ENCODE results near the gene EXOC6B.

EXOC6B gene

GRCh38 chr2:72825257-72826155 lies at the start of gene EXOC6B:
Gene EXOC6B (minus strand): TSS chr2:72826033.
- in situ Hi-C loops (cut with HindIII; ENCODE audit: low sequenced_read_pairs): no loop called here

GRCh38 chr2:72871880-72872279 lies 46.0 kb upstream of the EXOC6B start:
- in situ Hi-C loops (cut with HindIII; ENCODE audit: low sequenced_read_pairs): no loop called here

GRCh38 chr2:72871060-72871459 lies 45.2 kb upstream of the EXOC6B start:
- in situ Hi-C loops (cut with HindIII; ENCODE audit: low sequenced_read_pairs): no loop called here

GRCh38 chr2:72864500-72864899 lies 38.7 kb upstream of the EXOC6B start:
- in situ Hi-C loops (cut with HindIII; ENCODE audit: low sequenced_read_pairs): no loop called here

- in situ Hi-C loops (cut with HindIII; ENCODE audit: low sequenced_read_pairs): no loop called here
Measured at GRCh38 chr2:72863046-72863445, 37.2 kb upstream of the EXOC6B start.

- in situ Hi-C loops (cut with HindIII; ENCODE audit: low sequenced_read_pairs): no loop called here
Measured at GRCh38 chr2:72862239-72862988, 36.6 kb upstream of the EXOC6B start.

GRCh38 chr2:72859831-72860262 lies 34.0 kb upstream of the EXOC6B start:
- in situ Hi-C loops (cut with HindIII; ENCODE audit: low sequenced_read_pairs): no loop called here

- in situ Hi-C loops (cut with HindIII; ENCODE audit: low sequenced_read_pairs): no loop called here
Measured at GRCh38 chr2:72851333-72851732, 25.5 kb upstream of the EXOC6B start.

GRCh38 chr2:72849138-72849462 lies 23.3 kb upstream of the EXOC6B start:
- in situ Hi-C loops (cut with HindIII; ENCODE audit: low sequenced_read_pairs): no loop called here

- in situ Hi-C loops (cut with HindIII; ENCODE audit: low sequenced_read_pairs): no loop called here
Measured at GRCh38 chr2:72848436-72849137, 22.8 kb upstream of the EXOC6B start.

GRCh38 chr2:72847534-72848315 lies 21.9 kb upstream of the EXOC6B start:
- in situ Hi-C loops (cut with HindIII; ENCODE audit: low sequenced_read_pairs): no loop called here

- in situ Hi-C loops (cut with HindIII; ENCODE audit: low sequenced_read_pairs): no loop called here
Measured at GRCh38 chr2:72846171-72847095, 20.6 kb upstream of the EXOC6B start.

- in situ Hi-C loops (cut with HindIII; ENCODE audit: low sequenced_read_pairs): no loop called here
Measured at GRCh38 chr2:72843301-72843700, 17.5 kb upstream of the EXOC6B start.

GRCh38 chr2:72841462-72842125 lies 15.8 kb upstream of the EXOC6B start:
- in situ Hi-C loops (cut with HindIII; ENCODE audit: low sequenced_read_pairs): no loop called here

GRCh38 chr2:72840066-72840465 lies 14.2 kb upstream of the EXOC6B start:
- in situ Hi-C loops (cut with HindIII; ENCODE audit: low sequenced_read_pairs): no loop called here

- in situ Hi-C loops (cut with HindIII; ENCODE audit: low sequenced_read_pairs): loop anchor here (10.0 kb wide), 1 partner anchor 48 kb away; the partner anchor contains the start of gene SPR
Measured at GRCh38 chr2:72837171-72837570, 11.3 kb upstream of the EXOC6B start.

GRCh38 chr2:72835403-72835802 lies 9.6 kb upstream of the EXOC6B start:
- in situ Hi-C loops (cut with HindIII; ENCODE audit: low sequenced_read_pairs): loop anchor here (10.0 kb wide), 1 partner anchor 49 kb away; the partner anchor contains the start of gene SPR

GRCh38 chr2:72834596-72834995 lies 8.8 kb upstream of the EXOC6B start:
- in situ Hi-C loops (cut with HindIII; ENCODE audit: low sequenced_read_pairs): loop anchor here (10.0 kb wide), 1 partner anchor 50 kb away; the partner anchor contains the start of gene SPR

Data from DLD1 (cell line).